Uterus (tissue), 2 donors: ENCODE measurements around the gene COG8.

Experiments
- POLR2A ChIP-seq, 2 donors: fragments of 450-650 bp; IDR thresholded peaks; one replicate each; pipeline ENCODE4 v1.6.1; 2016; ENCODE audit warnings: antibody characterized with exemption in 2 of 2, mild to moderate bottlenecking in 1 of 2, moderate library complexity in 1 of 2
- TF ChIP-seq, protein P1 (sequence below), 4 experiments: fragments of 200-600 bp in 2 of 4; fragments of 450-650 bp in 2 of 4; sonication (generic) in 2 of 4; IDR thresholded peaks; one replicate each; pipeline ENCODE4 v1.5.1; 2016 to 2019; ENCODE audit warnings: antibody characterized with exemption in 4 of 4, mild to moderate bottlenecking in 2 of 4, moderate library complexity in 1 of 4

DNA sequence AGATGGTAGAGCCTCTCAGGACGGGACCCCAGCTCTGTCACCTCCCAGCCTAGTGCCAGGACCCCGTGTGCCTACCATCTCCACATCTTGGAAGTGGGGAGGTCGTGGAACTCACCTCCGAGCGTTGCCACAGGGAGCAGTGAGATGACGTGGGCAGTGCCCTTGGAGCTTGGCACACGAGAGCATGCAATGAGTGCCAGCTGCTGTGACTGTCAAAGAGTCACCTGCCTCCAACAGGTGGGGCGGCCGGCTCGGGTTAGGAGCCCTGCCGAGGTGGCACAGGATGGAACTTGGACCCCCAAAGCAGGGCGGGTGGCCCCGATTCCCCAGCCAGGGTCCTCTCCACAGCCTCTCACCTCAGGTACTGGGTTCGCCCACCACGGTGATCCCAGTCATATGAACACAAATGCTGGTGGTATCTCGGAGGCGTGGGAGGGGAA lies 22.7 kb downstream of the COG8 start:
- TF ChIP-seq, protein P1, sequence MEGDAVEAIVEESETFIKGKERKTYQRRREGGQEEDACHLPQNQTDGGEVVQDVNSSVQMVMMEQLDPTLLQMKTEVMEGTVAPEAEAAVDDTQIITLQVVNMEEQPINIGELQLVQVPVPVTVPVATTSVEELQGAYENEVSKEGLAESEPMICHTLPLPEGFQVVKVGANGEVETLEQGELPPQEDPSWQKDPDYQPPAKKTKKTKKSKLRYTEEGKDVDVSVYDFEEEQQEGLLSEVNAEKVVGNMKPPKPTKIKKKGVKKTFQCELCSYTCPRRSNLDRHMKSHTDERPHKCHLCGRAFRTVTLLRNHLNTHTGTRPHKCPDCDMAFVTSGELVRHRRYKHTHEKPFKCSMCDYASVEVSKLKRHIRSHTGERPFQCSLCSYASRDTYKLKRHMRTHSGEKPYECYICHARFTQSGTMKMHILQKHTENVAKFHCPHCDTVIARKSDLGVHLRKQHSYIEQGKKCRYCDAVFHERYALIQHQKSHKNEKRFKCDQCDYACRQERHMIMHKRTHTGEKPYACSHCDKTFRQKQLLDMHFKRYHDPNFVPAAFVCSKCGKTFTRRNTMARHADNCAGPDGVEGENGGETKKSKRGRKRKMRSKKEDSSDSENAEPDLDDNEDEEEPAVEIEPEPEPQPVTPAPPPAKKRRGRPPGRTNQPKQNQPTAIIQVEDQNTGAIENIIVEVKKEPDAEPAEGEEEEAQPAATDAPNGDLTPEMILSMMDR (IDR thresholded peaks at IDR 0.05) = no peak
- TF ChIP-seq POLR2A (IDR thresholded peaks at IDR 0.05) = no peak
